OCI-LY1 (cell line): Measurements from ENCODE around the gene RGL4.
"Not testable (repeated sequence)": the region's sequence is repeated elsewhere in the genome, so short reads cannot be mapped to it uniquely, and the experiment has no call there.

Experiments used
- H2AFZ ChIP-seq: fragments of 200-600 bp; sonication (generic), shearing (Covaris generic); 2 replicates; pipeline ENCODE4 v1.6.0; 2014; ENCODE audit warnings: antibody characterized with exemption, mild to moderate bottlenecking, low read length
- H3F3A ChIP-seq: fragments of 200-600 bp; sonication (generic), shearing (Covaris generic); 2 replicates; pipeline ENCODE4 v1.6.0; 2014; ENCODE audit warnings: mild to moderate bottlenecking, antibody characterized with exemption, low read length, moderate library complexity; ENCODE audit not compliant: insufficient read depth
- H3K27ac ChIP-seq: fragments of 200-600 bp; sonication (generic); 2 replicates; pipeline ENCODE4 v1.5.1; 2014; ENCODE audit warnings: low read length, mixed run types, mild to moderate bottlenecking, low read depth; ENCODE audit not compliant: poor library complexity, severe bottlenecking
- H3K27me3 ChIP-seq: fragments of 200-600 bp; sonication (generic); 2 replicates; pipeline ENCODE4 v1.6.0; 2014; ENCODE audit warnings: antibody characterized with exemption, mild to moderate bottlenecking, low read length, moderate library complexity; ENCODE audit not compliant: insufficient read depth
- H3K36me3 ChIP-seq: fragments of 200-600 bp; sonication (generic); 2 replicates; pipeline ENCODE4 v1.6.1; 2014; ENCODE audit warnings: mild to moderate bottlenecking, antibody characterized with exemption, low read length, moderate library complexity, mixed read lengths; ENCODE audit not compliant: insufficient read depth
- H3K4me1 ChIP-seq: fragments of 200-600 bp; sonication (generic); 2 replicates; pipeline ENCODE4 v1.5.1; 2014; ENCODE audit warnings: mild to moderate bottlenecking, low read length, moderate library complexity; ENCODE audit not compliant: insufficient read depth, severe bottlenecking
- H3K4me2 ChIP-seq: fragments of 200-600 bp; sonication (generic), shearing (Covaris generic); 2 replicates; pipeline ENCODE4 v1.6.1; 2014; ENCODE audit warnings: low read length
- H3K4me3 ChIP-seq: fragments of 200-600 bp; sonication (generic); 2 replicates; pipeline ENCODE4 v1.5.1; 2014; ENCODE audit warnings: low read length, low read depth, mild to moderate bottlenecking, mixed read lengths; ENCODE audit not compliant: poor library complexity, severe bottlenecking
- H3K79me2 ChIP-seq: fragments of 200-600 bp; shearing (Covaris generic); 2 replicates; pipeline ENCODE4 v1.6.1; 2016; ENCODE audit warnings: mixed run types, low read length, mixed read lengths; ENCODE audit not compliant: insufficient read depth
- H3K9ac ChIP-seq: fragments of 200-600 bp; sonication (generic), shearing (Covaris generic); 2 replicates; pipeline ENCODE4 v1.6.1; 2014; ENCODE audit warnings: mild to moderate bottlenecking, low read length, mixed read lengths
- H3K9me2 ChIP-seq: fragments of 200-600 bp; sonication (generic), shearing (Covaris generic); 2 replicates; pipeline ENCODE4 v1.6.1; 2014; ENCODE audit warnings: low read depth, mild to moderate bottlenecking, low read length, mixed read lengths
- H3K9me3 ChIP-seq: fragments of 200-600 bp; shearing (Covaris generic); 2 replicates; pipeline ENCODE4 v1.6.1; 2014; ENCODE audit warnings: low read length, mixed read lengths
- H4K20me1 ChIP-seq: fragments of 200-600 bp; sonication (generic), shearing (Covaris generic); 2 replicates; pipeline ENCODE4 v1.6.0; 2016; ENCODE audit warnings: mild to moderate bottlenecking, low read length; ENCODE audit not compliant: insufficient read depth
- CTCF ChIP-seq: fragments of 200-600 bp; sonication (generic), shearing (Covaris generic); IDR thresholded peaks from 2 replicates; pipeline ENCODE4 v1.5.1; 2017; ENCODE audit warnings: mild to moderate bottlenecking, antibody characterized with exemption, low read length, moderate library complexity, mixed read lengths
- EZH2 ChIP-seq: fragments of 200-600 bp; sonication (generic), shearing (Covaris generic); IDR thresholded peaks from 2 replicates; pipeline ENCODE4 v1.8.0; 2017; ENCODE audit warnings: borderline replicate concordance, mixed run types, mild to moderate bottlenecking, antibody characterized with exemption, low read length, moderate library complexity, mixed read lengths

The RGL4 gene

GRCh38 chr22:23673050-23673620 is 17.7 kb upstream of the RGL4 start:
- no peak for TF ChIP-seq CTCF
- no peak for TF ChIP-seq EZH2
- Histone ChIP-seq H3K4me3 (no peak overlapping the region), H3K9me3 (no peaks in the 10 kb centered on the region), H4K20me1 (no peaks in the 10 kb centered on the region), H3K79me2 (no peaks in the 10 kb centered on the region), H3K36me3 (no peaks in the 10 kb centered on the region), H3F3A (no peaks in the 10 kb centered on the region), H3K4me2 (no peak overlapping the region), H3K27me3 (no peaks in the 10 kb centered on the region), H3K9me2 (no peaks in the 10 kb centered on the region), H3K4me1 (no peaks in the 10 kb centered on the region), H3K27ac (no peak overlapping the region), H2AFZ (no peak overlapping the region), H3K9ac (no peak overlapping the region)

- Histone ChIP-seq H4K20me1 (no peaks in the 10 kb centered on the region), H3K9me2 (no peaks in the 10 kb centered on the region), H3K27me3 (no peaks in the 10 kb centered on the region), H3K4me3 (no peak overlapping the region), H3K36me3 (no peaks in the 10 kb centered on the region), H3K4me2 (no peak overlapping the region), H2AFZ (no peak overlapping the region), H3K4me1 (no peaks in the 10 kb centered on the region), H3K9ac (no peak overlapping the region), H3K27ac (no peak overlapping the region), H3K79me2 (no peaks in the 10 kb centered on the region), H3K9me3 (no peaks in the 10 kb centered on the region), H3F3A (no peaks in the 10 kb centered on the region)
- TF ChIP-seq CTCF (no peak), EZH2 (no peak)
These were observed 16.8 kb upstream of the RGL4 start for GRCh38 chr22:23673826-23674690.

- not testable (repeated sequence) for H3F3A ChIP-seq, H2AFZ ChIP-seq, H3K4me3 ChIP-seq, H3K9ac ChIP-seq, H3K4me2 ChIP-seq, H3K27ac ChIP-seq, H3K27me3 ChIP-seq, H3K36me3 ChIP-seq, H3K9me2 ChIP-seq, H3K79me2 ChIP-seq, H3K4me1 ChIP-seq, H4K20me1 ChIP-seq, H3K9me3 ChIP-seq
These were observed 15.8 kb upstream of the RGL4 start for GRCh38 chr22:23674886-23675501.
